ENCODE measurements around the gene RFX3.

DNA sequence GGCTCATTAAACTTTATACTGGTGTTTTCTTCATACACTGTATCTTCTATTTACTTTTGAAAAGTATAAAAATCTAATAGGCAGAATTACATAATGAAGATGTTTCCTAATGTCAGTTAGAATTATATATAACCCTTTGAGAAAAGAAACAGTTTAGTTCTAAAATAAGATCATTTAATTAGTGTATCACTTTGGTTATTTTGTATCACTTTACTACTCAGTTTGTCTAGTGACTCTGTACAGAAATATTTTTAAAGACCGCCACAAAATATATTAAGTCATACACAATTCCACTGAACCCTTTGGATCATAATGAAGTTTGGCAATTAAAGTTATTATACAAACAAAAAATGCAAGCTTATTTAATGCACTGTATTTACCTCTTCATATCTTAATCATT lies 15.0 kb downstream of the RFX3 start:
- TF ChIP-seq, protein P1, sequence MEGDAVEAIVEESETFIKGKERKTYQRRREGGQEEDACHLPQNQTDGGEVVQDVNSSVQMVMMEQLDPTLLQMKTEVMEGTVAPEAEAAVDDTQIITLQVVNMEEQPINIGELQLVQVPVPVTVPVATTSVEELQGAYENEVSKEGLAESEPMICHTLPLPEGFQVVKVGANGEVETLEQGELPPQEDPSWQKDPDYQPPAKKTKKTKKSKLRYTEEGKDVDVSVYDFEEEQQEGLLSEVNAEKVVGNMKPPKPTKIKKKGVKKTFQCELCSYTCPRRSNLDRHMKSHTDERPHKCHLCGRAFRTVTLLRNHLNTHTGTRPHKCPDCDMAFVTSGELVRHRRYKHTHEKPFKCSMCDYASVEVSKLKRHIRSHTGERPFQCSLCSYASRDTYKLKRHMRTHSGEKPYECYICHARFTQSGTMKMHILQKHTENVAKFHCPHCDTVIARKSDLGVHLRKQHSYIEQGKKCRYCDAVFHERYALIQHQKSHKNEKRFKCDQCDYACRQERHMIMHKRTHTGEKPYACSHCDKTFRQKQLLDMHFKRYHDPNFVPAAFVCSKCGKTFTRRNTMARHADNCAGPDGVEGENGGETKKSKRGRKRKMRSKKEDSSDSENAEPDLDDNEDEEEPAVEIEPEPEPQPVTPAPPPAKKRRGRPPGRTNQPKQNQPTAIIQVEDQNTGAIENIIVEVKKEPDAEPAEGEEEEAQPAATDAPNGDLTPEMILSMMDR (IDR thresholded peaks at IDR 0.05; ENCODE audit: insufficient read depth, low read depth, low read length): no peak
- TF ChIP-seq EZH2 (IDR thresholded peaks at IDR 0.05; ENCODE audit: insufficient read depth, low read length): no peak

Measured in astrocyte (in vitro differentiated cells and primary cell).